Natural killer cell (primary cell): ENCODE data around the gene PLPPR1. TPM values are rescaled to one million over a fixed set of nuclear protein-coding genes. Genes with fewer than 3 reads are reported as not detected.

ENCODE experiments used
- ATAC-seq, 3 donors: fragments of 150-1000 bp in 2 of 3; fragments of 200-7000 bp in 1 of 3; cut with Tn5 transposase; 1 replicate in 1 of 3; 2 replicates in 2 of 3; pipeline ENCODE4 v1.10.0; 2021; ENCODE audit warnings: mild to moderate bottlenecking in 2 of 3, moderate library complexity in 2 of 3
- DNase-seq, 2 donors: peaks; one replicate each; pipeline versions ENCODE4 v3.0.0 to v3.0.0-alpha.2; 2013 to 2021; ENCODE audit warnings: mixed read lengths in 1 of 2
- H3K27ac ChIP-seq: one replicate; pipeline ENCODE4 v1.5.1; 2013; ENCODE audit warnings: mild to moderate bottlenecking, low read length
- H3K27me3 ChIP-seq: one replicate; pipeline ENCODE4 v1.6.1; 2013; ENCODE audit warnings: low read length; ENCODE audit not compliant: control insufficient read depth, insufficient read depth
- H3K36me3 ChIP-seq: one replicate; pipeline ENCODE4 v1.6.1; 2013; ENCODE audit warnings: low read length; ENCODE audit not compliant: control insufficient read depth, insufficient read depth
- H3K4me1 ChIP-seq: one replicate; pipeline ENCODE4 v1.6.1; 2013; ENCODE audit warnings: low read length; ENCODE audit not compliant: control insufficient read depth, insufficient read depth
- H3K4me3 ChIP-seq: one replicate; pipeline ENCODE4 v1.5.1; 2013; ENCODE audit warnings: low read length
- H3K9me3 ChIP-seq: one replicate; pipeline ENCODE4 v1.6.1; 2013; ENCODE audit warnings: low read length; ENCODE audit not compliant: control insufficient read depth, insufficient read depth
- H3K27ac Mint-ChIP-seq, 2 donors: one replicate each; pipeline ENCODE4 v1.8.0; 2022; ENCODE audit warnings: mild to moderate bottlenecking in 2 of 2, mixed read lengths in 2 of 2, moderate library complexity in 1 of 2
- H3K27me3 Mint-ChIP-seq, 2 donors: one replicate each; pipeline ENCODE4 v1.8.0; 2022; ENCODE audit warnings: low read depth in 2 of 2, mixed read lengths in 2 of 2
- H3K36me3 Mint-ChIP-seq: one replicate; pipeline ENCODE4 v1.8.0; 2022; ENCODE audit warnings: mixed read lengths
- H3K4me1 Mint-ChIP-seq, 2 donors: one replicate each; pipeline ENCODE4 v1.8.0; 2022; ENCODE audit warnings: mixed read lengths in 2 of 2
- H3K4me3 Mint-ChIP-seq: one replicate; pipeline ENCODE4 v1.8.0; 2022; ENCODE audit warnings: mild to moderate bottlenecking, moderate library complexity, mixed read lengths
- H3K9me3 Mint-ChIP-seq, 2 donors: one replicate each; pipeline ENCODE4 v1.8.0; 2022; ENCODE audit warnings: mixed read lengths in 2 of 2
- WGBS: methylation state at CpG from one replicate; pipeline ENCODE4 v1.1.7; 2013; ENCODE audit warnings: missing lambda C conversion rate; ENCODE audit not compliant: insufficient coverage; 5-methylcytosine and 5-hydroxymethylcytosine counted together
- intact Hi-C: fragments of 100-400 bp; cut with micrococcal nuclease; formaldehyde crosslinking; loops from one replicate; pipeline ENCODE4 v1.14.2; 2022
- total RNA-seq, 4 donors: library from RNA; stranded (reverse); fragments of 120-200 nt in 1 of 4; gene quantifications; one replicate each; pipeline versions ENCODE4 v1.2.3 to v1.2.4, GENCODE V29; 2013 to 2022
- TF ChIP-seq, protein P1 (sequence below): fragments of 200-600 bp; IDR thresholded peaks from one replicate; pipeline ENCODE4 v1.8.0; 2022; ENCODE audit warnings: antibody characterized with exemption

The PLPPR1 gene
- total RNA-seq, 3 donors from 2014 or later (not counting 1 experiment from before 2014, with no cell fraction given), result not detected

DNA sequence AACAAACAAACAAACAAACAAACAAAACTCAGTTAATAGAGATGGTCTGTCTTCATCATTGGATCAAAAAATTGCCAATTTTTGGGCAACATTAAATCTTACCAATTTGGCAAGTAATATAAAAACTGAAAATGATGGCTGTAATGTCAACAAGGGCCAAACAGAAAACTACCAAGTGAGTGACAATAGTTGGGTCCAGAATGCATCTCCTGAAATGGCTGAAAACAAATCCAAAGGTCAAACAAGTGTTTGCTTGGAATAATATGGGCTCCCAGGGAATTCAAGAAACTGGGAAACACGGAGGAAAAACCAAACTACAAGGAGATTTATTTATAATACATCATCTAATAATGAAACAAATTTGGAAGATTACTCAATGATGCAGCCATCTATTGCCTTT lies 331.2 kb downstream of the PLPPR1 start:
- peaks cover 0 to 2% of the 10 kb centered on the region in 2 donors for H3K9me3 Mint-ChIP-seq
- Histone ChIP-seq H3K9me3 (no peaks in the 10 kb centered on the region), H3K4me1 (no peaks in the 10 kb centered on the region), H3K36me3 (no peaks in the 10 kb centered on the region), H3K4me3 (no peak overlapping the region), H3K27ac (no peak overlapping the region), H3K27me3 (peaks cover 2% of the 10 kb centered on the region)
- no CpG with 5 or more reads among the region's 1 CpG for WGBS
- ATAC-seq (no peak), DNase-seq (no peak)
- intact Hi-C loops, result no loop called here
- H3K36me3 Mint-ChIP-seq, result no peaks in the 10 kb centered on the region
- H3K27ac Mint-ChIP-seq, result no peak overlapping the region
- no peak overlapping the region for H3K4me3 Mint-ChIP-seq
- no peaks in the 10 kb centered on the region for H3K4me1 Mint-ChIP-seq
- TF ChIP-seq, protein P1, sequence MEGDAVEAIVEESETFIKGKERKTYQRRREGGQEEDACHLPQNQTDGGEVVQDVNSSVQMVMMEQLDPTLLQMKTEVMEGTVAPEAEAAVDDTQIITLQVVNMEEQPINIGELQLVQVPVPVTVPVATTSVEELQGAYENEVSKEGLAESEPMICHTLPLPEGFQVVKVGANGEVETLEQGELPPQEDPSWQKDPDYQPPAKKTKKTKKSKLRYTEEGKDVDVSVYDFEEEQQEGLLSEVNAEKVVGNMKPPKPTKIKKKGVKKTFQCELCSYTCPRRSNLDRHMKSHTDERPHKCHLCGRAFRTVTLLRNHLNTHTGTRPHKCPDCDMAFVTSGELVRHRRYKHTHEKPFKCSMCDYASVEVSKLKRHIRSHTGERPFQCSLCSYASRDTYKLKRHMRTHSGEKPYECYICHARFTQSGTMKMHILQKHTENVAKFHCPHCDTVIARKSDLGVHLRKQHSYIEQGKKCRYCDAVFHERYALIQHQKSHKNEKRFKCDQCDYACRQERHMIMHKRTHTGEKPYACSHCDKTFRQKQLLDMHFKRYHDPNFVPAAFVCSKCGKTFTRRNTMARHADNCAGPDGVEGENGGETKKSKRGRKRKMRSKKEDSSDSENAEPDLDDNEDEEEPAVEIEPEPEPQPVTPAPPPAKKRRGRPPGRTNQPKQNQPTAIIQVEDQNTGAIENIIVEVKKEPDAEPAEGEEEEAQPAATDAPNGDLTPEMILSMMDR, result no peak
- H3K27me3 Mint-ChIP-seq, result peaks cover 0 to 7% of the 10 kb centered on the region in 2 donors

DNA sequence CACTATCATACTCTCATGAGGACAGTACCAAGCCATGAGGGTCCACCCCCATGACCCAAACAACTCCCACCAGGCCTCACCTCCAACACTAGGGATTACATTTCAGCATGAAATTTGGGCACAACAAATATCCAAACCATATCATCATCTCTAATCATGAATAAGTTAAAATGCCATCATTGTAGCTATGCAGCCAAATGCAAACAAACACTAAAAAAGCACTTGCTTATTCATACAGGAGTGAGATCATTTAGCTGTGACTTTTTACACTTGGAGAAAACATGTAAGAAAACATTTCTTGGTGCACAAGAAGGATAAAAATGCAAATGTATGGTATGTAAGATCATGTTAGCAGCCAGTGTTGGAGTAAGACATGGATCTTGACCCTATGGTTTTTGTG lies 332.1 kb downstream of the PLPPR1 start:
- ATAC-seq (no peak), DNase-seq (no peak)
- Mint-ChIP-seq H3K36me3 (no peaks in the 10 kb centered on the region), H3K27me3 (peaks cover 0 to 7% of the 10 kb centered on the region in 2 donors), H3K4me1 (no peaks in the 10 kb centered on the region), H3K4me3 (no peak overlapping the region), H3K9me3 (peaks cover 0 to 2% of the 10 kb centered on the region in 2 donors), H3K27ac (no peak overlapping the region)
- Histone ChIP-seq H3K27ac (no peak overlapping the region), H3K36me3 (no peaks in the 10 kb centered on the region), H3K9me3 (no peaks in the 10 kb centered on the region), H3K27me3 (peaks cover 2% of the 10 kb centered on the region), H3K4me3 (no peak overlapping the region), H3K4me1 (no peaks in the 10 kb centered on the region)
- TF ChIP-seq, protein P1, result no peak
- intact Hi-C loops, result no loop called here

DNA sequence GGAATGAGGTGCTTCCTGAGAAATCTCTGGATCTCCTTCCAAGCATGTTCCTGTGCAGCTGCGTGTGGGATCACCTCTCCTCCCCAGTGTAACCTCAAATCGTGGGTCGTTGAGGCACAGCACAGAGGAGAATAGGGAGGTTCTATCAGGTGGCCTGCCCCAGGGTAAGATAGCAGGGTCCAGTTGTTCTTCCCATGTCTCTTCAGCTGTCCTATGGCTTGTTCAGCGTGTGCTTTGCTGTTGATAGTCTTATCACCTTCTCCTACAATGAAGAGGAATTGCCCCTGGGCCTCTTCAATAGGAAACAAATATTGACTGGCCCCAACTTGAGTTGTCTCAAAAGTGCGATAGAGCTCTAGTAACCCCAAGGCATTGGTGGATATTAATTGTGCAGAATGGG lies 333.9 kb downstream of the PLPPR1 start:
- intact Hi-C loops, result no loop called here
- DNase-seq, result no peak
- no peak overlapping the region for H3K27ac ChIP-seq
- 90% methylated on average over 5 of the region's 5 CpGs for WGBS
- no peaks in the 10 kb centered on the region for H3K36me3 ChIP-seq
- TF ChIP-seq, protein P1, result no peak
- no peak overlapping the region for H3K4me3 ChIP-seq
- Mint-ChIP-seq H3K36me3 (no peaks in the 10 kb centered on the region), H3K4me3 (no peak overlapping the region), H3K27ac (no peak overlapping the region), H3K4me1 (no peaks in the 10 kb centered on the region), H3K9me3 (peaks cover 0 to 2% of the 10 kb centered on the region in 2 donors), H3K27me3 (peaks cover 0 to 7% of the 10 kb centered on the region in 2 donors)
- H3K9me3 ChIP-seq, result no peaks in the 10 kb centered on the region
- no peak for ATAC-seq
- peaks cover 2% of the 10 kb centered on the region for H3K27me3 ChIP-seq
- H3K4me1 ChIP-seq, result no peaks in the 10 kb centered on the region

DNA sequence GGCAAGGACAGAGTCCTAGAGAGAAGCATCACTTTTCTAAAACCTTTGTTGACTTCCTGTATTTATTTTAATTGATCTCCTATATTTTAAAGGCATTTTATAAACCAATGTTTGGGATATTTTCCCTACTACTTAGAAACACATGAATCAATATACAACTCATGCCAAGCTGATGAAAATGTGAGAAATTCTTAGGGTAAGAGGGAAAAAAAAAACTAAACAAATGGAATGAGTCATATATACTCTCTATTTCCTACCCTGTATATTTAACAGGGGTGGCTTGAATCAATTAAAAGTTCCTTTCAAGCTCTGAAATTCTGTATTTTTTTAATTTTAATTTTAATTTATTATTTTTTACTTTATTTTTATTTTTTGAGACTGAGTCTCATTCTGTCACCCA lies 336.7 kb downstream of the PLPPR1 start:
- Histone ChIP-seq H3K27me3 (peaks cover 2% of the 10 kb centered on the region), H3K36me3 (no peaks in the 10 kb centered on the region), H3K27ac (no peak overlapping the region), H3K4me1 (no peaks in the 10 kb centered on the region), H3K9me3 (no peaks in the 10 kb centered on the region), H3K4me3 (no peak overlapping the region)
- intact Hi-C loops, result no loop called here
- H3K9me3 Mint-ChIP-seq, result peaks cover 0 to 2% of the 10 kb centered on the region in 2 donors
- peaks cover 0 to 5% of the 10 kb centered on the region in 2 donors for H3K27me3 Mint-ChIP-seq
- H3K36me3 Mint-ChIP-seq, result no peaks in the 10 kb centered on the region
- no peak for DNase-seq
- no peaks in the 10 kb centered on the region for H3K4me1 Mint-ChIP-seq
- no peak overlapping the region for H3K27ac Mint-ChIP-seq
- TF ChIP-seq, protein P1, result no peak
- no peak overlapping the region for H3K4me3 Mint-ChIP-seq
- ATAC-seq, result no peak
